Right lung (tissue), 5 donors: Measurements from ENCODE around the gene COL25A1. TPM values are rescaled to one million over a fixed set of nuclear protein-coding genes. Genes with fewer than 3 reads are reported as not detected.
A peak's percentile ranks its signal among the peaks of the same experiment; 100 is the strongest.

ENCODE experiments used
- DNase-seq, 2 donors: peaks; one replicate each; pipeline ENCODE4 v3.0.0-alpha.2; 2013
- polyA plus RNA-seq, 5 donors: library from polyadenylated mRNA; unstranded; fragments of 120-200 nt; gene quantifications; one replicate each; pipeline versions ENCODE4 v1.2.1 to v1.2.3, GENCODE V29; 2013; ENCODE audit warnings: inconsistent platforms in 1 of 5, low replicate concordance in 1 of 5; ENCODE audit not compliant: insufficient read length in 5 of 5, insufficient read depth in 1 of 5

Gene COL25A1
- polyA plus RNA-seq, 5 donors, result 1.3 to 2.6 (median 1.6) TPM

DNA sequence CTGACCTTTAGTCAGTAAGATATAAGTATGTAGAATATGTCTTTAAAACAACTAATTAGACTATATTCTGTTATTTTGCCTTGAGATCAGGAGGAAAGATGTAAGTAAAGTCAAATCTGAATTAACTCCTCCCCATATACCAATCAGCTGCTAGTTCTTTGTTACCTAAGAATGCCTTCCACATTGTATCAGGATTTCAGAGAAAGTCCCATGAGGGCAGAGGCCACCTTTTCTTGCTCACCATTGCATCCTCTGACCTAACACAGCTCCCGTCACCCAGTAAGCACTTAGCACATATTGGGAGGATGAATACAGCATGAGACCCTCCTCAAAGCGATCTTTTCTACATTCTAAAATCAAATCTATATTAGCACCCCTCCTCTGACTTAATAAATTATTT lies 87.0 kb downstream of the COL25A1 start:
- DNase-seq, result no peak

DNA sequence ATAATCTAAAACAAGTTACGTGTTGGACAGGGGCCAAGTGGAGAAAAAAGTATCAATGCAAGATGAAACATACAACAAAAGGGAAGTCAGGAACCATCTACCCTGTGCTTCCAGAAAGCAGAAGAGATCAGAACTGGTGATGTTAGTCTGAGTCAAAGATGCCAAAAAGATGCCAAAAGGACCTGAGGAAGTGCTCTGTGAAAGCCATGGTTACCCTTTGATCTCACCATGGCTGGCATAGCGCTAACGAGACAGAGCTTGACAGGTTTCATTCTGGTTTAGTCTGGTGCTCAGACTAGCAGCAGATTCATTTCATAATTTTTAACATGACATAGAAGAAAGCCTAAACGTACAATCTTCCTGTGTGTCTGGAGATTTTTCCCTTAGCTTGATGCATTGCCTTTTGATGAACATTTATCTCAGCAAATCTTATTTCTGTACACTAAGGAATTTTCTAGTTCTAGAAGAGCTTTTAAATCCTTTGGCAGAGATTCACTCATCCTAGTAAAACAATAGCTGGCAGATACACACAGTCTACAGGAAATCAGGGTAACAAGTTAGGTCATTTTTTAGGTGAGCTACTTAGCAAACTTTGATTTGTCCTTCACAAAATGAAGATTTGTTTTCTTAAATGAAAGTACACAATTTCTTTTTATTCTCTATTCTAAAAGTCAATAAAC lies 87.7 kb downstream of the COL25A1 start:
- DNase-seq, result no peak

DNA sequence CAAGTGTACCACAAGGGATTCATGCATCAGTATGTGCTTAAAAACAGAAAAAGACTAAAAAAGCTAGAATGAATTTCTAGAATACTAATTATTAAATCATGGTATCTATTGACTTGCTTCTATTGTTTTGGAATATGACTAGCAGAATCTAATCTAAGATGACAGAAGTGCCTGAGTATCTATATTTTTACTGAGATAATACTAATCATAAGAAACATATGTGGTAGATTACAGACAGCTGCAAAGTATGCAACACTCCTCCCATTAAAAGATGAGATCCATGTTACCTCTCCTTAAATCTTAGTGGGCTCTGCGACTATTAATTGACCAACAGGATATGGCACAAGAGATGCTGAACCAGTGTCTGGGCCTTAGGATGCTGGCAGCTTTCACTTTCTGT lies 89.4 kb downstream of the COL25A1 start:
- DNase-seq, result no peak

DNA sequence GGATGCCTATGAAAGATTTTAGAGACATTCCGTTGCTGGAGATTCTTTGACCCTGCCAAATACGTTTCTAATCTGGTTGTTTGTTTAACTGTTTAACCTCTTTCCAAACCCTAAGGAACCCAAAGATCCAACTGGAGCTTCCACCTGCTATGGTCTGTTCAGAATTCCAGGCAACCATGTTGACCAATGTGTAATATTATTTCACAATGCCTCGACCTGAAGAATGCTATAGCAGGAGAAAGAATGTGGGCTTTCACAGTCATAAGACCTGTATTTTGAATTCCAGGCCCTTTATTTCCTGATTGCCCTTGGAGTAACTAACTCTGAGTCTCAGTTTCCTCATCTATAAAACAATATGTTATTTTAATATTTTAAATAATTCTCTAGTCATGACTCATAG lies 90.8 kb downstream of the COL25A1 start:
- DNase-seq, result no peak

DNA sequence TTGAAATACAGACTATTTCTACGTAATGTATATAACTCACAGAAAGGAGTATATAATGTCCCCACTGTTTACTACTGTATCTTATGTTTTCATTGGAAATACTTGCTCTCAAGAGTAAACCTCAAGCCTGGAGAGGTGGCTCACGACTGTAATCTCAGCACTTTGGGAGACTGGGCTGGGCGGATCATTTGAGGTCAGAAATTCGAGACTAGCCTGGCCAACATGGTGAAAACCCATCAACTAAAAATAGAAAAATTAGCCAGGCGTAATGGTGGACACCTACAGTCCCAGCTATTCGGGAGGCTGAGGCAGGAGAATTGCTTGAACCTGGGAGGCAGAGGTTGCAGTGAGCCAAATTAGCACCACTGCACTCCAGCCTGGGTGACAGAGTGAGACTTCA lies 92.8 kb downstream of the COL25A1 start:
- no peak for DNase-seq

DNA sequence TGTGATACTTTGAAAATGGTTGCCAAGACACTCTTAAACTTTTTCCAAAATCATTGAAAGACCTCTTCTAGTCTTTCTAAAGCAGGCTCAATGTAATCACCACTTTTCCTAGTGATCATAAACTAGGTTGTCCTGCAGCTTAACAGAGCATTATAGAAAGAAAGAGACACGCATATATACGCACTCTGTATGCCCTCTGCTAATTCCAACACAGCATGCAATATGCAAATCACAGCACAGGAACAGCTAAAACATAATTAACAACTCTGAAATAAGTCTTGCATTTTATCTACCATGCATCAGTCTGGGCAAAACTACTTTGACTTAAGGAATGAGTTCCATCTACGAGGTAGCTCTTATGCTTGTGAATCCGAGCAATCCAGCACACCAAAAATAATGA lies 94.6 kb downstream of the COL25A1 start:
- DNase-seq, result no peak

DNA sequence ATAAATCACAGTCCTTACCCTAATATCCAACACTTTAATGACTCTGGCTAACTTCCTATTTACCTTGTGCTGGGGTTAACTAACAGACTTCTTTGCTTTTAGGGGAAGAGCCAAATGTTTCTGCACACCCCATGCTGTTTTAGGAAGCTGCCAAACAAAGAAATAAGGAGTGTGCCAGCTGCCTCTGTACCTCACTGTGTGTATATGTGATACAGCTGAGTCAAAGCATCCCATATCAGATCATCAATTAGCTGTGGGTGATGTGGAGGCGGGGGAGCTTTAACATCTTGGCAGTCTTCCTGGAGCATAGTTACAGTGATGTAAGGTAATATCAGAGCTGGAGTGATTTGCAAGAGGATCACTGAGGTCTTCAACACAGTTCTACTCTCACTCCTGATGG lies 95.4 kb downstream of the COL25A1 start:
- DNase-seq, result no peak

DNA sequence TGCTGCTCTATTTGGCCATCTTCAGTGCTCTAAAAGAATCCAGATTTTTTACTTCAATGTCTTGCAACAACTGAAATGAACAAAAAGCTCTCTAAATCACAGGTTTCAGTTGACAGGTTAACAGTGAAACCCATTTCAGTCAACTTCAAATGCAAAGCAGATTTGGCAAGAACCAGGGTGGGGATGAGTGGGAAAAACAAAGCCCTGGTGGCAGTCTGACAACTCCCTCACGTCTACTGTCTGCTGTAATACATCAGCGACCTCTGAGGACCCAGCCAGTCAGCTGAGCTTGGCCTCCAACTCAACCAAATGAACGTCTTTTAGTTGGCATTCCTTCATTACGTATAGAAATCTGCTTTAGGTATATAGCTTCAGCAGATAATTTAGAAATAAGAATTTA lies 95.8 kb downstream of the COL25A1 start:
- DNase-seq, result no peak

DNA sequence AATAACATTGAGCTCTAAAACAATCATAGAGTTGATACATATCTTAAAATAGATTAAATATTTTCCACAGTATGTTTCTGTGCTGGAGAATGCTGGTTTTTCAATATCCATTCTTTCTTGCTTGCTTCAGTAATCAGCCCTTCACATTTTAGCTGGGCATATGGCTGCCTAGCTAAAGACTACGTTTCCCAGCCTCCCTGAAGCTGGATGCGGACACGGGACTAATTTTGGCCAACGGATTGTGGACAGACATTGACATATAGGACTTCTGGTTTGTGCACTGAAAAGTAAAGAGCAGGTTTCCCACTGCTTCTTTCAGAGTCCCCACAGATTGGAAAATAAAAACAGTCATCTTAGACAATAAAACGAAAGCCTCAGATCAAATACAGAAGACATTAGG lies 97.3 kb downstream of the COL25A1 start:
- no peak for DNase-seq

DNA sequence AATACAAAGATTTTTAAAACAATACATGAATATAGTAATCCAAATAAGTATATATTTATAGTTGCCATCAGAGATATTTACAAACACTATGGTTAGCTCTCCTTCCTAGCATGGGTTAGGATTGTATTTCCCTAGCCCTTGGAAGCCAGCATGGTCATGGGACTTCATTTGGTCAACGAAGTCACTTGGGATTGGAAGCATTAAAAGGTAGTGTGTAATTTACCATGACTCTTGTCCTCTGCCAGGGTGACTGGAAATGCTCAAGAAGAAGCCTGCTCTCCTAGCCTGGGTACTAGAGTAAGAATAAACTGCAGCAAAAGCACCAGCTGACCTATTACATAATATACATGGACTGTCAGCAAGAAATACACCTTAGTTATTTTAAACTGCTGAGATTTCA lies 102.9 kb downstream of the COL25A1 start:
- no peak for DNase-seq

DNA sequence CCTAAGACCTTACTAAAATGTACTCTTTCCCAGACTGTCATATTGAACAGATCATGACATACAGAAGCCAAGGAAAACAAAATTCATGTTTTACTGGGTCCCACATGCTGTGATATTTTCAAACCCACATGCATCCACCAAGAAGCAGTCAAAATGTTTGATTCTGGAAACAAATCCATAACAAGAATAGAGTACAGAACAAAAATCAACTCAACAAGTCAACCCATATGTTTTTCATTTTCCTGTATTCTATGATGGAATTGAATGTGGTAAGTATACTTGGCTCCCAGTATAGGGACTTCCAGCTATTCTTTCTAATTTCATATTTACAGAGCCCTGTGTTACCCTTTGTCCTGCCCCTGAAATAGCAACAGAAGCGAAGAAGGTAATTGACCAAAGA lies 106.8 kb downstream of the COL25A1 start:
- DNase-seq, result no peak

DNA sequence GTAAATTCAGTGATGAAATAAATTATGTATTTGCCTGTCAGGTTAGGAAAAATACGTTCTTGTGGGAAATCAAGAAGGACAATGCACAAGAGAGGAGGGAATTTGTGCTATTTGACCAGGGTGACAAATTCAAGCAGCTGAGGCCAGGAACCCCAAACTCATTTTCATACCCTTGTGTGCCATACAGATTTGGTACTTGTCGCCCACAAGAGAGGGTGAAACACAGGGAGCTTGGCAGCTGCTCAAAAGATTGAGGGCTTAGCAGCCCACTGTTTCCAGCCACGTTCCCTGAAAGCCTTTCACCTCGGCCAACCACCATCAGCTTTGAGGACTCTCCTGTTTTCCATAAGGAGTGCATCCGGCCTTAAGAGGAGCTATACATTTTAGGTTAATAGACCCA lies 111.2 kb downstream of the COL25A1 start:
- no peak for DNase-seq

DNA sequence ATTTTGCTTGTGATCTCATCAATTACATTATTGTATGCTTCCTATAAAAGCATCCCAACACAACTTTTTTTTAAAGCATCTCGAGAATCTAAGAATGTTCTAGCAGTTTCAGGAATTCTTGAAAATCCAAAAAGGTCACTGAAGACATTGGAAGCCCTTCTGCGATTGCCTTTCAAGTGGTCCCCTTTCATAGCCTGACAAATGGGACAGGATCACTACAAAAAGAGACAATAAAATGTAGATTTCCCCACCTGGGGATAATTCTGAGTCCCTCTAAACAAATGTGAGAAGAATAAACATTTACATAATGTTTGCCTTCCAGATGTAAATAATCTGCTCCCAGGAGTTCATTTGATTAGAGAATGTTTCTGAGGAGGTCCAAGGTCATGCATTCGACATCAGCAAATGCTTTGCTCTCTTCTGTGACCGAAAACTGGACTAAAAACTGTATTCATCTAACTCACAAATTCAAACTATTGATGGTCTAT lies 116.0 kb downstream of the COL25A1 start:
- no peak for DNase-seq

DNA sequence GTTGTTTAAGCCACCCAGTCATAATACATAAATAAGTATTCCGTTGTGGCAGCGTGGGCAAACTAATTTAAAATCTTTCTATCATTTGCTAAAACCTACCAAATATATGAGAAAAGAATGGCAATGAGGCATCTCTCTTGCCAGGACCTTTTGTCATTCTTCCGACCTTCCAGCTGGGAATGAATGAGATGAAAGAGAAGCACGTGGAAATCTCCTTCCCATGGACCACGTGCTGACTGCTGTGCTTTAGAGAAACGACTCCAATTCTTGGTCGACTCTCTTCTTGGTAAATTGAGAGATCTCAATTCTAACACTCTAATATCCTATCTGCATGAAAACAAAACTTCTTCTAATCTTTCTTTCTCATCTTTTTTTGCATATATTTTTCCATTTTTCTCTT lies 116.5 kb downstream of the COL25A1 start:
- DNase-seq, result no peak

DNA sequence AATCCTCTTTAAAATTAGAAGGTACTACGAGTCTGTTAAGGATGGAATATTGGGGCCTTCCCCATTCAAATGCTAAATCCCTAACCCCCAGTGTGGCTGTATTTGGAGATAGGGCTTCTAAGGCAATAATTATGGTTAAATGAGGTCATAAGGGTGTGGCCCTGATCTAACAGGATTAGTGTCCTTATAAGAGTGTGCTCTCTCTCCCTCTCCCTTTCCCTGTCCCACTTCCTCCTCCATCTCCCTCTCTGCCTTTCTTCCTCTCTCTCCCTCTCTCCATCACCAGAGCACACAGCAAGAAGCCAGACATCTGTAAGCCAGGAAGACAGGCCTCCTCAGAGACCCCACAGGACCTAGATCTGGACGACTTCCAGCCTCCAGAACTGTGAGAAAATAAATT lies 116.9 kb downstream of the COL25A1 start:
- no peak for DNase-seq

DNA sequence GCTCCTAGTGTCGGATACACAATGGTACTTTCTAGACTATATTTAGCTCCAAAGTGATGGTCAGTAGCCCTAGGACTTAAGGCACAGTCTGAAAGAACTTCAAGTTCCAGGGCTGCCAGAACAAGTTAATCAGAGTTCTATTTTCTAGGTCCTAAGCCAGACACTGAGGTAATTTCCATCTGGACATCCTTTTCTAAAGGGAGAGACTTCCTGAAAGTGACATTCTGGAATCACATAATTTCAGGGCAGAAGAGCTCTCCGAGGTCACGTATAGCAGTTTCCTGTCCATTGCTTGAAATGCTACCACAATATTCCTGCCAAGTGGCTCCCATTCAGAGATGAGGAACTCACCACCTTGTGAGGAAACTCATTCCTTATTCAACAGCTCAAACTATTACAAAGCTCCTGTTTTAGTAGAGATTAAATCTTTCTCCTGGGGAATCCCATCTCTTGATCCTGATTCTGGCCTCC lies 117.9 kb downstream of the COL25A1 start:
- peak; percentile 32 to 38 for DNase-seq

DNA sequence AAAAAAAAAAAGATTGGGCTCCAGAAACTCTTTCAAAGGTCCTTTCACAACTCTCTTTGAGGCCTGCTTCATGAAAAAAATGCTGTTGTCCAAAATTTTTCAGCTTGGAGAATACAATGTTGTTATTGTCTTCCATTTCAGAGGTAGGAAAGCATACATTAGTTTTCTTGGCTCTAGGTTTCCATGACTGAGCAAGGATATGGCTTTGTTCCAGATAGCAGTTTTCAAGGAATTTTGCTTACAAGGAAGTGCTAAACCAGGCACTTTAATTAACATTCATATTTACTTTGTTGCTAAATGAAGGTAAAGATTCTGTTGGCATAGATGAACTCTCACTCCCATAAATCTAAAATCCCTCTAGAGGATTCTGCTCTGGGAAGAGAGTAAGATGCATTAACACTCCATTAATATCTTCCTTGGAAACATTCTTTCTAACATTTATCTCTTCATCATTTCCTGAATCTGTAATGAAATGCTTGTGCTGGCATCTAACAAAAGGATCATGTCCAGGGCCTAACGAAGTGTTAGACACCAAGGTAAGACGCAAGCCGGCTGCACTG lies 118.4 kb downstream of the COL25A1 start:
- no peak for DNase-seq

DNA sequence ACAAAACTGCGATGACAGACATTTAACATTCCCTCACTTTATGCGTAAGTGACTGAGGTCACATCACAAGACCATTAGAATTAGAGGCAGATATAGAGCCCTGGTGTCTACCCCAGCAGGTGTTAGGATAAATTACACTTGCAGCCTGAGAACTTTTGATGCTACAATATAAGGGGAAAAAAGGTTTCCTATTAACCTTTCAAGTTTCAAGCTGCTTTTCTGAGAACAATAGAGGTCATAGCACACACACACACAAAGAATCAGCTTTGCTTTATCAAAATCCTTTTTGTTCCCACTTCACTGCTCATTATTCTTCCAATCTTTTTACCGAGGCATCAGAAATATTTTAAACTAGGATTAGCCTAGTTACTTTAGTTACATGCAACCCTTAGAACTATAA lies 119.8 kb downstream of the COL25A1 start:
- no peak for DNase-seq

DNA sequence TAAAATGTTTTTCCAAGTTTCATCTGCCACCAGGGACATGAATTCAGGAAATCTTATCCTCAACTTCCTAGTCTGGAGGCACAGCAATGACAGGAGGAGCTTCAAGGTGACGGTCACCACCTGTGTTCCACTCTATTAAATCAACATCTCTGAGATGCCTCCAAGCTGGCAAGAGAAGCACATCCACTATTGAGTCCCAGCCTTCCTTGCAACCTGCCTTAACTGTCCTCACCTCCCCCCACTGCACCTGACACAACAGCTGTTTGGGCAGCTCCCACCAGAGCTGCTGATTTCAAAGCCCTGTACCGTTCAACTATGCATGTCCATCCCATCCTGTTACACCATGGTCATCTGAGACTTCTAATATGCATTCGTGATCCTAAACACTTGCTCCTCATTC lies 123.4 kb downstream of the COL25A1 start:
- DNase-seq, result no peak

DNA sequence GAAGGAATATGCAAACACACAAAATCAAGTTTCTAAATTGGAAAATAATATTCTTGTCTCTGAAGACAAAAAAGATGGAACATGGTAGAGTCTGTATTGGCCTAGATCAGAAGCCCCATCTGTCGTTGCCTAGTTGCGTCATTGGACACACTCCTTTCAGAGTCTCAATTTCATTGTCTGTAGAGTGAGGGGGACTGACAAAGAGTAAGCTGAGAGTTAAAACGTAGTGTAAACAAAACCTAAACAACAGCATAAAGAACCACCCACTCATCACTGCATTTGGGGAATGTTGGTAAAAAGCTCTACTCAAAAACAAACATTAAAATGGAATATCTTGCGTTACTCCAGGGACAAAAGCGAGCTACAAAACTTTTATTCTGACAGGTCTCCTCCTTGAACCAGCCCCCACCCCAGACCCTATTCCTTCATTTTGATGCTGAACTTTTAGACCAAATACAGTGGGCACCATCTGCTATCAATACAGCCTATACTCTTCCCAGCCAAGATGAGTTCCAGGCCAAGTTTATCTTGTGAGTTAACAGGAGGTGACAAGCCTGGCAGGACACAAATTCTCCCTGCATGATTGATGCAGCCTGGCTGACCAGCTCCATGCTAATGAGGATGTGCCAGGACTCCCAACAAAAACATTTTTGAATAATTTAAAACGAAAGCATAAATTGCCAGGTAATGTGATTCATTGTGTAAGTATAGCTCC lies 125.2 kb downstream of the COL25A1 start:
- no peak for DNase-seq

DNA sequence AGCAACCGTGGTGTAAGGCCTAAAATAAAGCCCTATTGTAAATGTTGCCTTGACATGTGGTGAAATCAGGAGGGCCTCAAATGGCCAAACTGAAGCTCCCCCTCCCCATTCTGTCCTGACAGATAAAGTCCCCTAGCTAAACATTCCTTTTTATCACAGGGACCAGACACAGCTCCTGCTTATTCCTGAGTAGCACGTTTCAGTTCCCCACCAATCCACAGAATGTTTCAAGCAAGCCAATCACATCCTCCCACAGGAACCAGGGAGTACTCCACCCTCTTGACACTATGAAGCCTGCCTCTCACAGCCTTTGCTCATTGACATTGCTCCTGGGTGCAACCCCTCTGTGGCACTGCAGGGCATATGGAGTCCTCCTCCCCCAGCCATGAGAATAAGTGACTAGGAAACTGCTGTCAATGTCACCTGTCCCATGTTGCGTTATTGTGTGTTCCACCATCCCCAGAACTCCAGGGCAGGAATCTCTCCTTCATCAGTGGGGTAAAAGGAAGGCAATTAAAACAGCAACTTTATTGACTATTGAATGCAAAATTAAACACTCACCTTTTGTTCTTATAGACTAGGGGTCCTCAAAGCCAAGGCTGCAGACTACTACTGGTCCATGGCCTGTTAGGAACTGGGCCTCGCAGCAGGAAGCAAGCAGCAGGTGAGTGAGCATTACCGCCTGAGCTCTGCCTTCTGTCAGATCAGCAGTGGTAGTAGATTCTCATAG lies 128.1 kb downstream of the COL25A1 start:
- DNase-seq, result no peak

DNA sequence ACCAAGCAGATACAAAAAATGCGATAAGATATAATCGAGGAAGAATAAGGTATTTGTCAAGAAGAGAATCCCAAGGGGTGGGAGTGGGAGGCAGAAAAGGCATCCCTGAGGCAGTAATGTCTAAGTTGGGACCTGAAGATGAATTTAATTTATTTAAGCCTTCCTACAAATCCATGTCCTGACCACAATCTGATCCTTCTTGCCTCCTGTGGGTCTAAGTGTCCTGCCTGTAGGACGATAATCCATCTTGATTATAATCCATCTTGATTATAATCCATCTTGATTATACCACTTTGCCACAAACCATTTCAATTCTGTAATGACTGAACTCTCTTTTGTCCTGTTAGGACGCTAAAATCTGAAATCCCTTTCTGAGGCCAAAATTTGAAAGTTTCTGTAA lies 130.2 kb downstream of the COL25A1 start:
- DNase-seq, result no peak

DNA sequence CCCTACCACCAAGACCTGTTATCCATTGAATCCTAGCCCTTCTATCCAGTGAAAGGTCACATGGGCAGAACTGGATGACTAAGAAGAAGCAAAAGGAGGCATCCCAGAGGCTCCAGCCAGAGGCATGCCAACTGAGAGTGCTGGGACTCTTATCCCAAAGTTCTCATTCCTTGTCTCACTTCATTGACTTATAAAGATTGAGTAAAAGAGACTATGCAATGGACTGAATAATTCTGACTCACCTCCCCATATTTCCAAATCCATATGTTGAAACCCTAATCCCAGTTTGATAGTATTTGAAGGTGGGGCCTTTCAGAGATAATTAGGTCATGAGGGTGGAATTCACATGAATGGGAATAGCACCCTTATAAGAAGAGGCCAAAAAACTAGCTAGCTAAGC lies 131.4 kb downstream of the COL25A1 start:
- DNase-seq, result no peak
